Heart right ventricle (tissue), 16 donors: Measurements from ENCODE around the gene CARMIL3. TPM values are rescaled to one million over a fixed set of nuclear protein-coding genes. Genes with fewer than 3 reads are reported as not detected.
A peak's percentile ranks its signal among the peaks of the same experiment; 100 is the strongest.
"Not testable (repeated sequence)": the region's sequence is repeated elsewhere in the genome, so short reads cannot be mapped to it uniquely, and the experiment has no call there.

Source experiments
- ATAC-seq, 8 donors: fragments of 200-7000 bp; cut with Tn5 transposase; one replicate each; pipeline ENCODE4 v1.9.1; 2020; ENCODE audit warnings: mild to moderate bottlenecking in 8 of 8, moderate library complexity in 8 of 8, moderate number of reproducible peaks in 1 of 8
- DNase-seq, 2 donors: peaks; one replicate each; pipeline ENCODE4 v3.0.0-alpha.2; 2020
- H3K27ac ChIP-seq, 10 donors: fragments of 200-600 bp; sonication (generic) in 2 of 10; one replicate each; pipeline versions ENCODE4 v1.5.0 to v1.8.0; 2020 to 2022; ENCODE audit warnings: mild to moderate bottlenecking in 3 of 10
- H3K27me3 ChIP-seq, 7 donors: fragments of 200-600 bp; one replicate each; pipeline ENCODE4 v1.8.0; 2021 to 2022; ENCODE audit warnings: mild to moderate bottlenecking in 2 of 7
- H3K36me3 ChIP-seq, 9 donors: fragments of 200-600 bp; sonication (generic) in 1 of 9; one replicate each; pipeline versions ENCODE4 v1.5.0 to v1.8.0; 2020 to 2022; ENCODE audit warnings: mild to moderate bottlenecking in 2 of 9
- H3K4me1 ChIP-seq, 9 donors: fragments of 200-600 bp; sonication (generic) in 1 of 9; one replicate each; pipeline versions ENCODE4 v1.5.0 to v1.8.0; 2020 to 2022; ENCODE audit warnings: mild to moderate bottlenecking in 4 of 9
- H3K4me3 ChIP-seq, 10 donors: fragments of 200-600 bp; sonication (generic) in 2 of 10; one replicate each; pipeline versions ENCODE4 v1.5.0 to v1.8.0; 2020 to 2022; ENCODE audit warnings: mild to moderate bottlenecking in 7 of 10, moderate library complexity in 2 of 10
- H3K9me3 ChIP-seq, 11 donors: fragments of 200-600 bp in 10 of 11; sonication (generic) in 2 of 11; one replicate each; pipeline versions ENCODE4 v1.5.0 to v1.8.0; 2013 to 2022; ENCODE audit warnings: mild to moderate bottlenecking in 2 of 11, control low read depth in 1 of 11, moderate library complexity in 1 of 11
- CTCF ChIP-seq, 9 donors: fragments of 200-600 bp; sonication (generic) in 2 of 9; IDR thresholded peaks; one replicate each; pipeline versions ENCODE4 v1.5.0 to v1.8.0; 2021 to 2022; ENCODE audit warnings: antibody characterized with exemption in 9 of 9, mild to moderate bottlenecking in 5 of 9, moderate library complexity in 1 of 9
- WGBS, 2 donors: extraction: QIAGEN DNeasy Blood & Tissue Kit; methylation state at CpG; one replicate each; pipeline ENCODE4 v1.1.7; 2013; ENCODE audit warnings: inconsistent platforms in 1 of 2; 5-methylcytosine and 5-hydroxymethylcytosine counted together
- intact Hi-C, 10 donors: fragments of 100-400 bp; cut with DNase I; formaldehyde crosslinking; loops; one replicate each; pipeline versions ENCODE4 v1.11.1 to v1.14.2; 2022
- polyA plus RNA-seq, 2 donors: library from polyadenylated mRNA; stranded (reverse); fragments of 200-250 nt; gene quantifications; one replicate each; pipeline ENCODE4 v1.2.3, GENCODE V29; 2013
- total RNA-seq, 10 donors: library from RNA; stranded (reverse); fragmentation: NEBNext Ultra II Directional in 3 of 10; extraction: Animal tissue kit (Norgen Biotek cat#: 25700) in 3 of 10; gene quantifications; one replicate each; pipeline versions ENCODE4 v1.2.1 to v1.2.4, GENCODE V29; 2021 to 2023
- donor health status: Arrhythmogenic right ventricular cardiomyopathy.
- donor health status: ischemic (EF 13 %, LVEDD 7.1; RV severe dilation, severe dysfunction).
- donor health status: healthy with polysubstance abuse.
- donor health status: DM: no; HTN: yes; CAD: no.
- donor health status: DM: no; HTN: no; CAD: no.
- donor health status: ischemic (EF 25% LVEDD 6.9; RV normal size, moderate dysfunction).
- donor health status: ischemic (EF 25% LVEDD 5.7; RV mildly dilated, moderate dysfunction).
- donor health status: healthy.
- donor health status: DM: yes; HTN: yes; CAD: no.
- donor health status: Ischemic cardiomyopathy.
- donor health status: ischemic (EF 35%, LVEDD 5.7; RV mildly dilated, moderate dysfunction).
- donor health status: nonischemic (EF 11% LVEDD 7.7; RV severe dilation, severe dysfunction).
- donor health status: DM: yes; HTN: yes; CAD: no.
- donor health status: PGD.
- donor health status: ischemic (EF 29% LVEDD 5.4; RV normal size, mild dysfunction).
- donor health status: nonischemic (EF 23%, LVEDD 6.1; RV moderate dilation, normal function).

Gene CARMIL3
- total and polyA plus RNA-seq, 12 donors, result 0.06 to 0.44 (median 0.12) TPM; not detected in 3

DNA sequence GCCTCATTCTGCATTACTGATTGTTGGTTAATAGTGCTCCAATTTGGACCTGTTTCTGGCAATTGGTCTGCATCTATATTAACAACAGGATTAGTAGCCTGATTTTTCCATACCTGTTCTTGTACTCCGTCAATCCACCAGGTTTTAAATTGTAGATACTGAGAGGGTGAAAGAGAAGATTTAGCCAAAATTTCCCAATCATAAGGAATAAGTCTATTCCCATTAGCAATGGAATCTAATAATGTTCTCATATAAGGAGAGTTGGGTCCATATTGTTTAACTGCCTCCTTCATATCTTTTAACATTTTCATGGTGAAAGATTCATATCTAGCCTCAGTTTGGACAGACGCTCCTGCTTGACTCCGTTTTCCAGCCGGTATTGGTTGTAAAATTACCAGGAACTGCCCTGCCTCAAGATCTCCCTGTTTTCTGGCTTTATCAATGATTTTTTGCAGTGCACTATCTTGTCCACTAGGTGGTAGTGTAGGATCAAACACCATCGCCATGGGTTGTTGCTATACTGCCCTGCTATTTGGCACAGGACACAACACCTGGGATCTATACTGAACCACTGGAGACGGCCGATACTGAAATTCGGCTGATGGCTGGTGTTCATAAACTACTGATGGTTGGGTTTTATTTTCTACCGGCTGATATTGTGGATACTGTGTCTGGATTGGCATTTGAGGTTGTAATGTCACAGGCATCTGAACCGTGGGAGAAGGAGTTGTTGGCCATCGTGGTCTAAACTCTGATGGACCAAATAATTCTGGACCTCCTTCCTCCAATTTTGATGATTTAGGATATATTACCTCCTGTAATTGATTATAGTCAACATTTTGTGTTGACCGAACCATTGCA, 37.9 kb upstream of the CARMIL3 start:
- H3K27me3 ChIP-seq, result no peaks in the 10 kb centered on the region
- H3K36me3 ChIP-seq, result no peaks in the 10 kb centered on the region
- 22 to 27% methylated on average over 12 of the region's 12 CpGs for WGBS, 2 donors
- H3K4me1 ChIP-seq, result peaks cover 0 to 16% (median 0%) of the 10 kb centered on the region in 9 donors
- intact Hi-C loops, result loop anchor here in 9 of 10 donors (1.0 to 5.0 kb wide), 7 partner anchors 39 to 298 kb away; partner anchors contain the start of genes LTB4R (in 1 of the 9), LTB4R2 (in 1 of the 9) and PCK2 (in 1 of the 9)
- peak; percentile 76 to 87 (median 84) for ATAC-seq
- peak; percentile 80 to 97 (median 91) for TF ChIP-seq CTCF (IDR thresholded peaks at IDR 0.05)
- DNase-seq, result peak in 1 of 2 donors; percentile 53
- H3K4me3 ChIP-seq, result no peak overlapping the region
- peaks cover 0 to 5% (median 0%) of the 10 kb centered on the region in 11 donors for H3K9me3 ChIP-seq
- H3K27ac ChIP-seq, result no peak overlapping the region

DNA sequence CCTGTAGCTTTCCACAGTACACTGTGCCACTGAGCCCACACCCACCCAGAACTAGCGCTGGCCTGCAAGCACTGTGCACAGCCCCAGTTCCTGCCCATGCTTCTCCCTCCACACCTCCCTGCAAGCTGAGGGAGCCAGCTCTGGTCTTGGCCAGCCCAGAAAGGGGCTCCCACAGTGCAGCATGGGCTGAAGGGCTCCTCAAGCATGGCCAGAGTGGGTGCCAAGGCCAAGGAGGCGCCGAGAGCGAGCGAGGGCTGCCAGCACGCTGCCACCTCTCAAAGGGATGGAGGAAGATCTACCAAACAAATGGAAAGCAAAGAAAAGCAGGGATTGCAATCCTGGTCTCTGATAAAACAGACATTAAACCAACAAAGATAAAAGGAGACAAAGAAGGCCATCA, 36.1 kb upstream of the CARMIL3 start:
- not testable (repeated sequence) for DNase-seq, H3K27me3 ChIP-seq, H3K27ac ChIP-seq, H3K4me3 ChIP-seq, H3K36me3 ChIP-seq, ATAC-seq
- Histone ChIP-seq H3K4me1 (peaks cover 0 to 16% (median 0%) of the 10 kb centered on the region in 9 donors), H3K9me3 (peaks cover 0 to 11% (median 0%) of the 10 kb centered on the region in 11 donors)
- intact Hi-C loops, result loop anchor here in 8 of 10 donors (2.0 to 5.0 kb wide), 4 partner anchors 41 to 75 kb away; no protein-coding TSS in a partner anchor
- WGBS, 2 donors, result 98 to 99% methylated on average over 6 of the region's 6 CpGs

- not testable (repeated sequence) for H3K36me3 ChIP-seq, H3K4me1 ChIP-seq, DNase-seq, ATAC-seq, H3K4me3 ChIP-seq, H3K27ac ChIP-seq, H3K27me3 ChIP-seq
- peaks cover 0 to 11% (median 0%) of the 10 kb centered on the region in 11 donors for H3K9me3 ChIP-seq
- intact Hi-C loops, result loop anchor here in 1 of 10 donors (5.0 kb wide), 1 partner anchor 47 kb away; no protein-coding TSS in a partner anchor
Measured at GRCh38 chr14:24018978-24019377, 32.8 kb upstream of the CARMIL3 start.

GRCh38 chr14:24019944-24020343, 31.9 kb upstream of the CARMIL3 start:
- H3K4me3 ChIP-seq, H3K27ac ChIP-seq, H3K4me1 ChIP-seq, H3K36me3 ChIP-seq, H3K27me3 ChIP-seq, DNase-seq: not testable (repeated sequence)
- peak in 1 of 8 donors; percentile 56 for ATAC-seq
- peak in 2 of 9 donors; percentile 28 to 32 for TF ChIP-seq CTCF (IDR thresholded peaks at IDR 0.05)
- peaks cover 0 to 11% (median 0%) of the 10 kb centered on the region in 11 donors for H3K9me3 ChIP-seq
- WGBS, 2 donors, result 38 to 40% methylated on average over 2 of the region's 2 CpGs
- intact Hi-C loops, result loop anchor here in 1 of 10 donors (5.0 kb wide), 1 partner anchor 48 kb away; no protein-coding TSS in a partner anchor

GRCh38 chr14:24020520-24020919, 31.3 kb upstream of the CARMIL3 start:
- intact Hi-C loops, ATAC-seq, H3K4me1 ChIP-seq, DNase-seq, H3K36me3 ChIP-seq, H3K4me3 ChIP-seq, H3K27ac ChIP-seq, H3K27me3 ChIP-seq: not testable (repeated sequence)
- peaks cover 0 to 11% (median 0%) of the 10 kb centered on the region in 11 donors for H3K9me3 ChIP-seq
- 88 to 90% methylated on average over 3 of the region's 3 CpGs for WGBS, 2 donors

DNA sequence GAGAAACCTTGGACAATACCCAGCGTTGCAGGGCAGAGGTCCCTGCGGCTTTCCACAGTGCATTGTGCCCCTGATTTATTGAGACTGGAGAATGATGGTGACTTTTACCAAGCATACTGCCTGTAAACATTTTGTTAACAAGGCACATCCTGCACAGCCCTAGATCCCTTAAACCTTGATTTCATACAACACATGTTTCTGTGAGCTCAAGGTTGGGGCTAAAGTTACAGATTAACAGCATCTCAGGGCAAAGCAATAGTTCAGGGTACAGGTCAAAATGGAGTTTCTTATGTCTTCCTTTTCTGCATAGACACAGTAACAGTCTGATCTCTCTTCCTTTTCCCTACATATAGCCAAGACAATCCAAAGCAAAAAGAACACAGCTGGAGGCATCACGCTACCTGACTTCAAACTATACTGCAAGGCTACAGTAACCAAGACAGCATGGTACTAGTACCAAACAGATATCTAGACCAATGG, 26.8 kb upstream of the CARMIL3 start:
- H3K4me1 ChIP-seq, H3K27me3 ChIP-seq, ATAC-seq, H3K4me3 ChIP-seq, H3K27ac ChIP-seq, H3K9me3 ChIP-seq, intact Hi-C loops, H3K36me3 ChIP-seq, DNase-seq: not testable (repeated sequence)
- 92 to 94% methylated on average over 3 of the region's 3 CpGs for WGBS, 2 donors

GRCh38 chr14:24029687-24030086, 22.1 kb upstream of the CARMIL3 start:
- Histone ChIP-seq H3K4me1 (peaks cover 0 to 15% (median 0%) of the 10 kb centered on the region in 9 donors), H3K9me3 (peaks cover 0 to 25% (median 6%) of the 10 kb centered on the region in 11 donors)
- H3K27me3 ChIP-seq, DNase-seq, H3K36me3 ChIP-seq, ATAC-seq, H3K4me3 ChIP-seq, intact Hi-C loops, H3K27ac ChIP-seq: not testable (repeated sequence)
- WGBS, 2 donors, result 92 to 97% methylated on average over 2 of the region's 3 CpGs

DNA sequence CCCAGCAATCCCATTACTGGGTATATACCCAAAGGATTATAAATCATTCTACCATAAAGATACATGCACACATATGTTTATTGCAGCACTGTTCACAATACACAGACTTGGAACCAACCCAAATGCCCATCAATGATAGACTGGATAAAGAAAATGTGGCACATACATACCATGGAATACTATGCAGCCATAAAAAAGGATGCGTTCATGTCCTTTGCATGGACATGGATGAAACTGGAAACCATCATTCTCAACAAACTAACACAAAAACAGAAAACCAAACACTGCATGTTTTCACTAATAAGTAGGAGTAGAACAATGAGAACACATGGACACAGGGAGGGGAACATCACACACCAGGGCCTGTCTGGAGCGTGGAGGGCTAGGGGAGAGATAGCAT, 20.5 kb upstream of the CARMIL3 start:
- H3K27me3 ChIP-seq, ATAC-seq, H3K27ac ChIP-seq, DNase-seq, H3K4me3 ChIP-seq, H3K36me3 ChIP-seq, intact Hi-C loops: not testable (repeated sequence)
- 83 to 85% methylated on average over 2 of the region's 2 CpGs for WGBS, 2 donors
- H3K4me1 ChIP-seq, result peaks cover 0 to 20% (median 0%) of the 10 kb centered on the region in 9 donors
- peaks cover 0 to 25% (median 6%) of the 10 kb centered on the region in 11 donors for H3K9me3 ChIP-seq
